NCI-H1694 treated with DMSO at 0.1 percent for 48 hours (cell line): ENCODE data around the gene MXD3.
"Not testable (repeated sequence)": the region's sequence is repeated elsewhere in the genome, so short reads cannot be mapped to it uniquely, and the experiment has no call there.

Source experiments
- DNase-seq: peaks from one replicate; lab custom pipeline; 2025; lab: John Stamatoyannopoulos, UW

The MXD3 gene

GRCh38 chr5:177343000-177343399 is 31.3 kb upstream of the MXD3 start:
- not testable (repeated sequence) for DNase-seq

GRCh38 chr5:177339107-177339638 is 27.5 kb upstream of the MXD3 start:
- no peak for DNase-seq

- DNase-seq, result no peak
Measured at GRCh38 chr5:177338251-177339106, 26.8 kb upstream of the MXD3 start.

- no peak for DNase-seq
Measured at GRCh38 chr5:177336603-177337494, 25.2 kb upstream of the MXD3 start.

GRCh38 chr5:177336112-177336511 is 24.4 kb upstream of the MXD3 start:
- DNase-seq, result peak; percentile 51

GRCh38 chr5:177335701-177336065 is 24.0 kb upstream of the MXD3 start:
- DNase-seq, result no peak

GRCh38 chr5:177334781-177335700 is 23.3 kb upstream of the MXD3 start:
- no peak for DNase-seq

- no peak for DNase-seq
Measured at GRCh38 chr5:177334155-177334551, 22.5 kb upstream of the MXD3 start.

GRCh38 chr5:177333420-177334154 is 21.9 kb upstream of the MXD3 start:
- no peak for DNase-seq

- DNase-seq, result no peak
Measured at GRCh38 chr5:177332896-177333260, 21.2 kb upstream of the MXD3 start.

GRCh38 chr5:177332031-177332895 is 20.6 kb upstream of the MXD3 start:
- DNase-seq, result no peak

GRCh38 chr5:177330991-177331842 is 19.5 kb upstream of the MXD3 start:
- DNase-seq, result no peak

GRCh38 chr5:177329883-177330282 is 18.2 kb upstream of the MXD3 start:
- DNase-seq, result no peak

- no peak for DNase-seq
Measured at GRCh38 chr5:177328545-177329231, 17.0 kb upstream of the MXD3 start.

- DNase-seq, result no peak
Measured at GRCh38 chr5:177327539-177328522, 16.1 kb upstream of the MXD3 start.

- no peak for DNase-seq
Measured at GRCh38 chr5:177325868-177326381, 14.2 kb upstream of the MXD3 start.

GRCh38 chr5:177320879-177321278 is 9.2 kb upstream of the MXD3 start:
- DNase-seq, result no peak
